Measurements from ENCODE around the gene MARF1. TPM values are rescaled to one million over a fixed set of nuclear protein-coding genes. Genes with fewer than 3 reads are reported as not detected.

The MARF1 gene
- total RNA-seq, 1 donor from 2014 or later: 70.5 TPM

DNA sequence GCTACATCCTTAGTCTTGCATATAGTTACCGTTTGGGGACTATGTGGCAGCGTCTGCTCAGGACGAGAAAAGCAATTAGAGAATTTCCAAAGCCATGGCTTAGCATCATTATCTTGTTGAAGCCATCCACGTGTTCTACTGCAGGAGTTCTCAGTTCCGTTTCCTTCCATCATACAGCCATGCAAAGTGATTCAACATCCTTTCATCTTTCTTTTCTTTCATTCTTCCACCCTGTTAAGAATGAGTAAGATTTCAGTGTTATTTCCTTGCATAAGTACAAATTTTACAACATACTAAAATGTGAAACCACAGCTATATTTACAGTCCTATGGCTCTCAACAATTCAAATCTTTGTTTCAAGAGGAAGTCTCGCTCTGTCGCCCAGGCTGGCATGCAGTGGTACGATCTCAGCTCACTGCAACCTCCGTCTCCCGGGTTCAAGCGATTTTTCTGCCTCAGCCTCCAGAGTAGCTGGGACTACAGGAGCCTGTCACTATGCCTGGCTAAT lies 3.8 kb downstream of the MARF1 start:
- Mint-ChIP-seq H3K36me3 (ENCODE audit: unreplicated experiment) (no peaks in the 10 kb centered on the region), H3K4me3 (ENCODE audit: unreplicated experiment) (no peak overlapping the region), H3K27ac (ENCODE audit: unreplicated experiment) (no peak overlapping the region), H3K27me3 (ENCODE audit: unreplicated experiment) (no peaks in the 10 kb centered on the region), H3K4me1 (ENCODE audit: low read depth, unreplicated experiment) (peaks cover 6% of the 10 kb centered on the region), H3K9me3 (ENCODE audit: unreplicated experiment) (no peaks in the 10 kb centered on the region)
- TF ChIP-seq, protein P1, sequence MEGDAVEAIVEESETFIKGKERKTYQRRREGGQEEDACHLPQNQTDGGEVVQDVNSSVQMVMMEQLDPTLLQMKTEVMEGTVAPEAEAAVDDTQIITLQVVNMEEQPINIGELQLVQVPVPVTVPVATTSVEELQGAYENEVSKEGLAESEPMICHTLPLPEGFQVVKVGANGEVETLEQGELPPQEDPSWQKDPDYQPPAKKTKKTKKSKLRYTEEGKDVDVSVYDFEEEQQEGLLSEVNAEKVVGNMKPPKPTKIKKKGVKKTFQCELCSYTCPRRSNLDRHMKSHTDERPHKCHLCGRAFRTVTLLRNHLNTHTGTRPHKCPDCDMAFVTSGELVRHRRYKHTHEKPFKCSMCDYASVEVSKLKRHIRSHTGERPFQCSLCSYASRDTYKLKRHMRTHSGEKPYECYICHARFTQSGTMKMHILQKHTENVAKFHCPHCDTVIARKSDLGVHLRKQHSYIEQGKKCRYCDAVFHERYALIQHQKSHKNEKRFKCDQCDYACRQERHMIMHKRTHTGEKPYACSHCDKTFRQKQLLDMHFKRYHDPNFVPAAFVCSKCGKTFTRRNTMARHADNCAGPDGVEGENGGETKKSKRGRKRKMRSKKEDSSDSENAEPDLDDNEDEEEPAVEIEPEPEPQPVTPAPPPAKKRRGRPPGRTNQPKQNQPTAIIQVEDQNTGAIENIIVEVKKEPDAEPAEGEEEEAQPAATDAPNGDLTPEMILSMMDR (IDR thresholded peaks at IDR 0.05; ENCODE audit: partially characterized antibody, unreplicated experiment): no peak
- DNase-seq: no peak

DNA sequence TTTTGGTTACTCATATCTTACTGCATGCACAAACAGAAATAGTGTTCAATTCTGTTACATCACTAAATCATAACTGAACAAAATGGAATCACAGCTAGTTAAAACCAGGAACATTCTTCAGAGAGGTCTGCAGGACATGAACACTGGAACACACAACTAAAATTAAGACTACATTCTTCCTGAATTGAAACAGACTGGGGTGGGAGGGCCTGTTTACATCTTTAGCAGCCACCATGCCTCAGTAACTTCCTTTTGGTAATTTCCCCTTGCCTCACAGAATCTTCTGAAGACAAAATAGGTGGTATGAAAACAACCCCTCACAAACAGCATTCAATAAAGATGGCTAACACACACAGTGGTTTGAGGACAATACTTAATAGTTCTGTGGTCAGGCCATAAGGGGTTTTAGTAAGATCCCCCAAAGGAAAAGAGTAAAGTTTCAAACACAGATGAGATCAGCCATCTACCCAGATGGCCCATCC lies 6.5 kb downstream of the MARF1 start:
- Mint-ChIP-seq H3K27ac (ENCODE audit: unreplicated experiment) (no peak overlapping the region), H3K9me3 (ENCODE audit: unreplicated experiment) (peaks cover 3% of the 10 kb centered on the region), H3K4me1 (ENCODE audit: low read depth, unreplicated experiment) (peaks cover 3% of the 10 kb centered on the region), H3K27me3 (ENCODE audit: unreplicated experiment) (no peaks in the 10 kb centered on the region), H3K36me3 (ENCODE audit: unreplicated experiment) (peaks cover 8% of the 10 kb centered on the region), H3K4me3 (ENCODE audit: unreplicated experiment) (no peak overlapping the region)
- TF ChIP-seq, protein P1 (IDR thresholded peaks at IDR 0.05; ENCODE audit: partially characterized antibody, unreplicated experiment): no peak
- no peak for DNase-seq

DNA sequence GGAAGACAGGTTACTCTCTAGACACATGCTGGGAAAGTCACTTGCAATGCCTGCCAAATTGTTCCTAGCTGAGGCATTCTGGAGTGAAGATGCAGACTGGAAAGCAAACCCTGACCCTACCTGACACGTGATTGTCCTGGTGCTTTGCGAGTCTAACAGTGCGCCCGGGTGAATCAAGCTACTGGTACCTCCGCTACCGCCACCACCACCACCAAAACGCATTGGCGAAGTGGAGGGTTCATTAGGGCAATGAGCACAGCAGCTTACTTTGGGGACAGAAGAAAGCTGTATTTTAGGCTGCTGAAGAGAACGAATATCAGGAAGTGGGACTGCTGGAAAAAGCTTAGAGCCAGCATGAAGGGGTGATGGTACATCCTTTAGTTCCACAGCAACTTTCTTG lies 7.0 kb downstream of the MARF1 start:
- Mint-ChIP-seq H3K4me3 (ENCODE audit: unreplicated experiment) (no peak overlapping the region), H3K36me3 (ENCODE audit: unreplicated experiment) (peaks cover 8% of the 10 kb centered on the region), H3K27ac (ENCODE audit: unreplicated experiment) (no peak overlapping the region), H3K4me1 (ENCODE audit: low read depth, unreplicated experiment) (no peaks in the 10 kb centered on the region), H3K27me3 (ENCODE audit: unreplicated experiment) (no peaks in the 10 kb centered on the region), H3K9me3 (ENCODE audit: unreplicated experiment) (peaks cover 3% of the 10 kb centered on the region)
- TF ChIP-seq, protein P1 (IDR thresholded peaks at IDR 0.05; ENCODE audit: partially characterized antibody, unreplicated experiment): no peak
- DNase-seq: no peak

DNA sequence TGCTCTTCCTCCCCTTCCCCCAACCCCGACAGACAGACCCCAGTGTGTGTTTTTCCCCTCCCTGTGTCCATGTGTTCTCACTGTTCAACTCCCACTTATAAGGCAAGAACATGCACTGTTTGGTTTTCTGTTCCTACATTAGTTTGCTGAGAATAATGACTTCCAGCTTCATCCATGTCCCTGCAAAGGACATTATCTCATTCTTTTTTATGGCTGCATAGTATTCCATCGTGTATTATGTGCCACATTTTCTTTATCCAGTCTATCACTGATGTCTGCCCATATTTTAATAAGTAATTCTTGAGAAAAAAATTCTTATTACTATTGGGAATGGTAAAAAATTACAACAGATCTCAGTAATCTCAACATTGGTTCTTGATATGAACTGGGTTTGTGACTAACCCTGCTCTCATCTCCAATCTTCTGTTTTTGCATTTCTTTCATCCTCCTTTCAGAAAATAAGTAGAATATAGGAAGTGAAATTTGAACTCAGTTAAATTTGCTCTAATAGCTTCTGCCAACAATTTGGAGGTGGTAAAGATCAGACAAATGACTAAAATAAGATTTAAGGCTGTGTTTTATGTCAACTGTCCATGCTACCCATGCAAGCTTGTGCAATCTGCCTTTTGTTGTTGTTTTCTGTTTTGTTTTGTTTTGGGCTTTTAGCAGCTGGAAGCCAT lies 11.1 kb downstream of the MARF1 start:
- Mint-ChIP-seq H3K27me3 (ENCODE audit: unreplicated experiment) (no peaks in the 10 kb centered on the region), H3K27ac (ENCODE audit: unreplicated experiment) (no peak overlapping the region), H3K36me3 (ENCODE audit: unreplicated experiment) (peaks cover 8% of the 10 kb centered on the region), H3K4me3 (ENCODE audit: unreplicated experiment) (no peak overlapping the region), H3K4me1 (ENCODE audit: low read depth, unreplicated experiment) (no peaks in the 10 kb centered on the region), H3K9me3 (ENCODE audit: unreplicated experiment) (peaks cover 3% of the 10 kb centered on the region)
- no peak for DNase-seq
- TF ChIP-seq, protein P1 (IDR thresholded peaks at IDR 0.05; ENCODE audit: partially characterized antibody, unreplicated experiment): no peak

DNA sequence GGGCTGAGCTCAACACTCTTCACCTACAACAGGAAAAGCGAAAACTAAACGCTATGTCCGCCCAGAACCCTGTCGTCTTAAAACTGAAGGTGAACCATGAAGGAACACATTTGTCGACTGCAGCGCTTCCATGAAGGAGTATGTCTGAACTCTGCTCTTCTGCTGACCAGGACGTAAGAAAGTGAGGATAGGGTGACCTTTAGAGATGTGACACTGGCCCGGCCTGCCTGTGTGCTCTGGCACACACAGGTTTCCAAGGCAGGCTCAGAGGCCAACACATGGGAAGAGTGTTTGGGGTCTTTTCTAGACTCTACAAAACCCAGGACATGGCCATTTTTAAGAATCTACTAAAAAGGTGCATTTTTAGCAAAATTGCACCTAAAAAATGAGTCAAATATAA lies 21.1 kb downstream of the MARF1 start:
- no peaks in the 10 kb centered on the region for H3K4me1 Mint-ChIP-seq (ENCODE audit: low read depth, unreplicated experiment)
- no peak overlapping the region for H3K27ac Mint-ChIP-seq (ENCODE audit: unreplicated experiment)
- H3K9me3 Mint-ChIP-seq (ENCODE audit: unreplicated experiment): no peaks in the 10 kb centered on the region

More for the DNA sequence above, 21.1 kb downstream of the MARF1 start:
- Mint-ChIP-seq H3K4me3 (ENCODE audit: unreplicated experiment) (no peak overlapping the region), H3K27me3 (ENCODE audit: unreplicated experiment) (no peaks in the 10 kb centered on the region), H3K36me3 (ENCODE audit: unreplicated experiment) (no peaks in the 10 kb centered on the region)
- no peak for DNase-seq
- TF ChIP-seq, protein P1 (IDR thresholded peaks at IDR 0.05; ENCODE audit: partially characterized antibody, unreplicated experiment): no peak
